Measurements from ENCODE around the gene TXNRD3.

DNA sequence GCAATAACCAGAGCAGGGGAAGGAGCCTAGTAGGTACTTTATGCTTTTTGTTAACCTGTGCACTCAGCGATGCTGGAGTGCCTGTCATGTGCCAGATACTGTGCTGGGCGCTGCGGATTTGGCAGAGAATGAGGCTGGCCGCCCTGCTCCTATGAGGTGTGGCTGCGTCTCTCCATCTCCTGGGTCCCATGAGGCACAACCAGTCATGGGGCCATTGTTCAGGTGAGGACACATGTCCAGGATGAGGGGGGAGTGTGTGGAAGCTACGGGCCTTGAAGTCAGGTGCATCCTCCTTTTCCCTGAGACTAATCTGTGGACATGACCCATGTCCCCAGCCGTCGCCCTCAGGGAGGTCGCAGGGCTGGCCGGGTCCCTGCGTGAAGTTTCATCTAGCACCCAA lies 963 bp upstream of the TXNRD3 start:
- no peak for TF ChIP-seq YY1 (IDR thresholded peaks at IDR 0.05; ENCODE audit: insufficient read depth, insufficient read length)
- TF ChIP-seq ZNF274 (IDR thresholded peaks at IDR 0.05; ENCODE audit: low read depth, low read length), result no peak
